ENCODE data around the gene NFIB. TPM values are rescaled to one million over a fixed set of nuclear protein-coding genes. Genes with fewer than 3 reads are reported as not detected.

NFIB gene
- total RNA-seq, 1 donor from 2014 or later = 99.4 TPM

DNA sequence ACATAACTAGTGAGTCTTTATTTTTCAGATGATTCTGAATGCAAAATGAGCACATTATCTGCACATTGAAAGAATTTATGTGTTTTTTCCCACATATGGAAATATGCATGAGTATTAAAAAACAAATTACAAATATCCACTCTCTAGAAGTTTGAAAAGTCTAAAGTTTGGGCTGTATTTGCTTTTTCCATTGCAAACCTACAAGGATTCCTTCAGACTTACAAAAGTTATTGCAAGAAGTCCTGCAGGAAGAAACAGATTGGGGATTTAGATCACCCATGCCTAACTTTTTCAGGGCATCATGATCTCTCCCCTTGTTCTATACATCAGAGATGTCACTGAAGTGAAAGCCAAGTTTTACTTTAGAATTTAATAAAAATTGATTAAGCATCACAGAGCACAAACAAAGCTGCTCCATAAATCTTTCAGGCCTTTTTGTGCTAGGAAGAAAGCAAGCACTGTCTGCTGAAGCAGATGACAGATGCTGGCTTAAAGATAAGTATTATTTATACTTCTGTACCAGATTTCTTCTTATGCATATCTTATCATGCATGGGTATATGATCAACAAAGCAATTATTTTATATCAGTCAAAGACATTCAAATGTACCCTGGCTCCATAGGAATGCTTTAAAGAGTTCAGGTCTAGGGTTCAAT is 71.7 kb downstream of the NFIB start:
- TF ChIP-seq, protein P1, sequence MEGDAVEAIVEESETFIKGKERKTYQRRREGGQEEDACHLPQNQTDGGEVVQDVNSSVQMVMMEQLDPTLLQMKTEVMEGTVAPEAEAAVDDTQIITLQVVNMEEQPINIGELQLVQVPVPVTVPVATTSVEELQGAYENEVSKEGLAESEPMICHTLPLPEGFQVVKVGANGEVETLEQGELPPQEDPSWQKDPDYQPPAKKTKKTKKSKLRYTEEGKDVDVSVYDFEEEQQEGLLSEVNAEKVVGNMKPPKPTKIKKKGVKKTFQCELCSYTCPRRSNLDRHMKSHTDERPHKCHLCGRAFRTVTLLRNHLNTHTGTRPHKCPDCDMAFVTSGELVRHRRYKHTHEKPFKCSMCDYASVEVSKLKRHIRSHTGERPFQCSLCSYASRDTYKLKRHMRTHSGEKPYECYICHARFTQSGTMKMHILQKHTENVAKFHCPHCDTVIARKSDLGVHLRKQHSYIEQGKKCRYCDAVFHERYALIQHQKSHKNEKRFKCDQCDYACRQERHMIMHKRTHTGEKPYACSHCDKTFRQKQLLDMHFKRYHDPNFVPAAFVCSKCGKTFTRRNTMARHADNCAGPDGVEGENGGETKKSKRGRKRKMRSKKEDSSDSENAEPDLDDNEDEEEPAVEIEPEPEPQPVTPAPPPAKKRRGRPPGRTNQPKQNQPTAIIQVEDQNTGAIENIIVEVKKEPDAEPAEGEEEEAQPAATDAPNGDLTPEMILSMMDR (IDR thresholded peaks at IDR 0.05) = no peak
- intact Hi-C loops (cut with DNase I) = no loop called here
- Histone ChIP-seq H3K4me3 (no peak overlapping the region), H3K4me1 (peaks cover 2% of the 10 kb centered on the region), H3K9me3 (no peaks in the 10 kb centered on the region), H3K36me3 (no peaks in the 10 kb centered on the region), H3K27me3 (no peaks in the 10 kb centered on the region), H3K27ac (no peak overlapping the region)
- DNase-seq (no peak), ATAC-seq (no peak)

DNA sequence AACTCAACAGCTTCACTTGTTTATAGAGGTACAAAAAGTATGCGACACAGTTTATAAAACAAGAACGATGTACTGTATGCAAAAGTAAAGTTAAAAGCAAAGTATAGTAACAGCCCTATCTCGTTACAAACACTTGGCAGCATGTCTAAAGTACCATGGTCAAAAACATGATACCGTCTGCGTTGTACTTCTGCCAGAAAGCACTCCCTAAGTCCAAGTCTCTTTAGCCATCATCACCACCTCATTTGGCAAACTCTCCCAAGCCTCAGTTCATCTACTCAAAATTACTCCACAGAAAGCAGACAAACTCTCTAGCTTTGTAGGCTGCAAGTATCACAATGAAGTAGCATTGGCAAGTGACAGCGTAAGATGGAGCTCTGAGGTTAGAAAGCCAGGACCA is 73.4 kb downstream of the NFIB start:
- H3K27me3 ChIP-seq = no peaks in the 10 kb centered on the region
- TF ChIP-seq, protein P1 (IDR thresholded peaks at IDR 0.05) = no peak
- ATAC-seq (peak; percentile 29), DNase-seq (no peak)
- no peak overlapping the region for H3K27ac ChIP-seq
- H3K9me3 ChIP-seq = no peaks in the 10 kb centered on the region
- intact Hi-C loops (cut with DNase I) = no loop called here
- H3K4me1 ChIP-seq = peaks cover 18% of the 10 kb centered on the region
- H3K36me3 ChIP-seq = no peaks in the 10 kb centered on the region
- no peak overlapping the region for H3K4me3 ChIP-seq

- no peak overlapping the region for H3K4me3 ChIP-seq
- TF ChIP-seq, protein P1 (IDR thresholded peaks at IDR 0.05) = no peak
- H3K36me3 ChIP-seq = no peaks in the 10 kb centered on the region
- DNase-seq (no peak), ATAC-seq (peak; percentile 82)
- H3K27ac ChIP-seq = no peak overlapping the region
- intact Hi-C loops (cut with DNase I) = no loop called here
- peaks cover 18% of the 10 kb centered on the region for H3K4me1 ChIP-seq
- no peaks in the 10 kb centered on the region for H3K9me3 ChIP-seq
- H3K27me3 ChIP-seq = no peaks in the 10 kb centered on the region
These were observed 75.4 kb downstream of the NFIB start for GRCh38 chr9:14238518-14238917.

DNA sequence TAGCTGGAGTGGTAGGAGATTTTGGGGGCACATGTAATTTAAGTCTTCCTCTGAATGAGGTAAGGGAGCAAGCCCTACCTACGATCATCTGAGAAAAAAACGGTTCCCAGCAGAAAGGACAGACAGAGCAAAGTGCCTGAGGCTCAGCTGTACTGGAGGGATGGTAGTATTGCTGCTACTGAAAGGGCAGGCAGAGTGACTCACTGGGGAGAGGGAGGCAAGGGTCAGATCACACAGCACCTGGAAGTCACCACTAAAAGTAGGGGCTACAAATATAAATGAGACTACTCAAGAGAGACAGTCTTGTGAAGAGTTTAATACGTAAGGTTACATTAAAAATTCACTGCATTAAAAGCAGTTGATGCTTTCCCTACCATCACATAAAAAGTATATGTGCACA is 75.9 kb downstream of the NFIB start:
- H3K4me3 ChIP-seq = no peak overlapping the region
- intact Hi-C loops (cut with DNase I) = no loop called here
- TF ChIP-seq, protein P1 (IDR thresholded peaks at IDR 0.05) = no peak
- DNase-seq (no peak), ATAC-seq (no peak)
- peak overlapping the region; percentile 39 for H3K27ac ChIP-seq
- H3K9me3 ChIP-seq = no peaks in the 10 kb centered on the region
- H3K27me3 ChIP-seq = no peaks in the 10 kb centered on the region
- peaks cover 18% of the 10 kb centered on the region for H3K4me1 ChIP-seq
- no peaks in the 10 kb centered on the region for H3K36me3 ChIP-seq

DNA sequence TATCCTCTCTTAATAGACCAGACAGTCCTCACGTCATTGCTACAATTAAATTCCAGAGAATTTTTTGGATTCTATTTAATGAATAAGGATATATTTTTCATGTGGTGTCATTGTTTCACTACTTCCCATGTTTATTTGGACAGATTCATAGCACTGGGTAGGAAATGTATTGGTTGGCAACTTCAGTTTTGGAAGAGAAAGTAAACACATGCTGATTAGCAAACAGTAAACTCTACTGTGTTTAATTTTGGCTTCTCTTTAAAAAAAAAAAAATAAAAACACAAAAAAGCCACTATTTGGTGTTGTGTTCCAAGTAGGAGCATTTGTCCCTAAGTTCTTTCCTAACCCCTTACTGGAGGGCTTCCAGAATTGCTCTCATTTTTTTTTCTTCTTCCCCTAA is 77.3 kb downstream of the NFIB start:
- Histone ChIP-seq H3K4me3 (no peak overlapping the region), H3K4me1 (peaks cover 18% of the 10 kb centered on the region), H3K27me3 (no peaks in the 10 kb centered on the region), H3K36me3 (no peaks in the 10 kb centered on the region), H3K27ac (peak overlapping the region; percentile 31), H3K9me3 (no peaks in the 10 kb centered on the region)
- no peak for DNase-seq
- TF ChIP-seq, protein P1 (IDR thresholded peaks at IDR 0.05) = no peak
- intact Hi-C loops (cut with DNase I) = no loop called here
- no peak for ATAC-seq

DNA sequence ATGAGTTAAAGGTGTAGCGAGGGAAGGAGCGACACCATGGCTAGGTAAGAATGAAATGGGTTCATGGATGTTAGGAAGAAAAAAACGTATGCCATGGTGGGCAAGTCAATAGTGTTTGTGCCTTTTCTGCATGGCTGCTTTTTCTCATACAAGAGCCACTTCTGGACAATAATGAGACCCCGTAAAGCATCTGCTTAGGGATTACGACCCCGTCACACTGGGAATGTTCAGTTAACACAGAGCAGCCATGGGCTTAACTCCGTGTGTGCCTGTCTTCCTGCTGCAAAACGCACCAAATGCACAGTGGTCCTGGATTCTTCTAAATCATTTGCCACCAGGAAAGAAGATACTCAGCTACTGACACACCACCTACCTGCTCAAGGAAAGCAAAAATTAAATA is 81.8 kb downstream of the NFIB start:
- H3K27ac ChIP-seq = no peak overlapping the region
- intact Hi-C loops (cut with DNase I) = no loop called here
- TF ChIP-seq, protein P1 (IDR thresholded peaks at IDR 0.05) = no peak

More for the DNA sequence above, 81.8 kb downstream of the NFIB start:
- ATAC-seq (no peak), DNase-seq (no peak)
- Histone ChIP-seq H3K36me3 (no peaks in the 10 kb centered on the region), H3K27me3 (no peaks in the 10 kb centered on the region), H3K4me1 (peaks cover 14% of the 10 kb centered on the region), H3K4me3 (no peak overlapping the region), H3K9me3 (no peaks in the 10 kb centered on the region)
